Stimulated activated CD4-positive, alpha-beta T cell treated with anti-CD3 and anti-CD28 coated beads, Interleukin-4, amount 100 ng/mL, for 4 hours (primary cell): ENCODE data around the gene COL9A1.
"Not testable (repeated sequence)": the region's sequence is repeated elsewhere in the genome, so short reads cannot be mapped to it uniquely, and the experiment has no call there.

Experiments
- DNase-seq, 2 experiments: peaks; one replicate each; pipeline ENCODE4 v3.0.0-alpha.2; 2020

Gene COL9A1

GRCh38 chr6:70303034-70303525 is at the start of gene COL9A1:
TSS of gene COL9A1 (minus strand) at chr6:70303084. CDS start at chr6:70302924, 160 bp downstream.
- no peak for DNase-seq

GRCh38 chr6:70351461-70351860 is 48.6 kb upstream of the COL9A1 start:
- DNase-seq = no peak

GRCh38 chr6:70345619-70346018 is 42.7 kb upstream of the COL9A1 start:
- no peak for DNase-seq

GRCh38 chr6:70343313-70343712 is 40.4 kb upstream of the COL9A1 start:
- DNase-seq = no peak

GRCh38 chr6:70339810-70340209 is 36.9 kb upstream of the COL9A1 start:
- DNase-seq = not testable (repeated sequence)

GRCh38 chr6:70338775-70339174 is 35.9 kb upstream of the COL9A1 start:
- DNase-seq = no peak

- no peak for DNase-seq
Observed at GRCh38 chr6:70337743-70338105, 34.8 kb upstream of the COL9A1 start.

GRCh38 chr6:70336996-70337742 is 34.3 kb upstream of the COL9A1 start:
- DNase-seq = no peak

- DNase-seq = no peak
Observed at GRCh38 chr6:70327036-70327435, 24.2 kb upstream of the COL9A1 start.

GRCh38 chr6:70325009-70325408 is 22.1 kb upstream of the COL9A1 start:
- DNase-seq = no peak

GRCh38 chr6:70317799-70318198 is 14.9 kb upstream of the COL9A1 start:
- DNase-seq = not testable (repeated sequence)

- no peak for DNase-seq
Observed at GRCh38 chr6:70315079-70315751, 12.3 kb upstream of the COL9A1 start.

GRCh38 chr6:70314296-70314695 is 11.4 kb upstream of the COL9A1 start:
- no peak for DNase-seq

- DNase-seq = no peak
Observed at GRCh38 chr6:70312165-70312745, 9.4 kb upstream of the COL9A1 start.

- no peak for DNase-seq
Observed at GRCh38 chr6:70310063-70310694, 7.3 kb upstream of the COL9A1 start.

GRCh38 chr6:70309243-70309642 is 6.4 kb upstream of the COL9A1 start:
- no peak for DNase-seq

- not testable (repeated sequence) for DNase-seq
Observed at GRCh38 chr6:70308142-70308541, 5.3 kb upstream of the COL9A1 start.

- DNase-seq = no peak
Observed at GRCh38 chr6:70307008-70307407, 4.1 kb upstream of the COL9A1 start.

GRCh38 chr6:70304616-70305015 is 1.7 kb upstream of the COL9A1 start:
- DNase-seq = no peak

- DNase-seq = no peak
Observed at GRCh38 chr6:70299456-70299855, 3.4 kb downstream of the COL9A1 start.

GRCh38 chr6:70298068-70298467 is 4.8 kb downstream of the COL9A1 start:
- no peak for DNase-seq

- DNase-seq = no peak
Observed at GRCh38 chr6:70292193-70292592, 10.7 kb downstream of the COL9A1 start.

- no peak for DNase-seq
Observed at GRCh38 chr6:70289299-70289698, 13.6 kb downstream of the COL9A1 start.

GRCh38 chr6:70286905-70287304 is 16.0 kb downstream of the COL9A1 start:
- no peak for DNase-seq
